Endothelial cell of umbilical vein (primary cell): Measurements from ENCODE around the gene SYNE3. TPM values are rescaled to one million over a fixed set of nuclear protein-coding genes. Genes with fewer than 3 reads are reported as not detected.

Experiments
- BruUV-seq: library from RNA; stranded (reverse); fragments of 400-500 nt; replicated peaks from 2 replicates; lab custom pipeline; 2021; lab: Mats Ljungman, UMichigan
- CTCF ChIA-PET: fragments of 300-600, 350-600 bp; sonication (Branson Sonifier 250); formaldehyde crosslinking; loops from one replicate; lab custom pipeline; 2021; ENCODE audit warnings: antibody characterized with exemption, inconsistent platforms; lab: Charles Lee
- POLR2A ChIA-PET: fragments of 300-600, 350-600 bp; sonication (Branson Sonifier 250); formaldehyde crosslinking; loops from one replicate; lab custom pipeline; 2021; ENCODE audit warnings: antibody characterized with exemption, inconsistent platforms; lab: Charles Lee
- DNase-seq: peaks from one replicate; pipeline ENCODE4 v3.0.0-alpha.2; 2011; ENCODE audit warnings: low read depth, low spot score
- FAIRE-seq: peaks from 2 replicates; lab custom pipeline; 2011; peaks lifted over from hg19 to GRCh38; lab: Jason Lieb, UNC
- H2AFZ ChIP-seq: 2 replicates; pipeline ENCODE4 v1.6.0; 2012; ENCODE audit warnings: low read depth, low read length, control low read depth, inconsistent platforms
- H3K27ac ChIP-seq: 2 replicates; pipeline ENCODE4 v1.5.1; 2011; ENCODE audit warnings: low read depth, mild to moderate bottlenecking, control low read depth, low read length, moderate library complexity; ENCODE audit not compliant: insufficient read depth
- H3K27me3 ChIP-seq, 2 experiments: 2 replicates each; pipeline versions ENCODE4 v1.6.0 to v1.6.1; 2011; ENCODE audit warnings: low read length in 2 of 2, mixed read lengths in 1 of 2; ENCODE audit not compliant: control insufficient read depth in 2 of 2, insufficient read depth in 2 of 2
- H3K36me3 ChIP-seq, 2 experiments: 2 replicates in 1 of 2; 3 replicates in 1 of 2; pipeline ENCODE4 v1.5.1; 2011; ENCODE audit warnings: low read length in 2 of 2, mild to moderate bottlenecking in 1 of 2, moderate library complexity in 1 of 2; ENCODE audit not compliant: control insufficient read depth in 2 of 2, insufficient read depth in 2 of 2; ENCODE audit errors: extremely low read depth in 1 of 2
- H3K4me1 ChIP-seq: 3 replicates; pipeline ENCODE4 v1.5.1; 2011; ENCODE audit warnings: mild to moderate bottlenecking, low read length; ENCODE audit not compliant: control insufficient read depth, insufficient read depth; ENCODE audit errors: extremely low read depth
- H3K4me2 ChIP-seq: 2 replicates; pipeline ENCODE4 v1.6.1; 2011; ENCODE audit warnings: low read length, control low read depth, mixed read lengths; ENCODE audit not compliant: insufficient read depth
- H3K4me3 ChIP-seq, 3 experiments: fragments of 200-600 bp in 1 of 3; sonication (generic), shearing (Covaris generic) in 1 of 3; replicated peaks in 1 of 3; 2 replicates each; pipeline ENCODE4 v1.5.1; 2011 to 2016; ENCODE audit warnings: control low read depth in 3 of 3, low read length in 3 of 3, mild to moderate bottlenecking in 2 of 3, inconsistent platforms in 1 of 3, low read depth in 1 of 3, moderate library complexity in 1 of 3; ENCODE audit not compliant: insufficient read depth in 1 of 3
- H3K79me2 ChIP-seq: 2 replicates; pipeline ENCODE4 v1.6.0; 2012; ENCODE audit warnings: low read length, inconsistent platforms; ENCODE audit not compliant: control insufficient read depth, insufficient read depth
- H3K9ac ChIP-seq: replicated peaks from 2 replicates; pipeline ENCODE3; 2011; ENCODE audit warnings: low read length, control low read depth; ENCODE audit not compliant: insufficient read depth; ENCODE audit errors: extremely low read depth
- H3K9me1 ChIP-seq: replicated peaks from 3 replicates; pipeline ENCODE4 v1.6.0; 2011; ENCODE audit warnings: mild to moderate bottlenecking, low read length; ENCODE audit not compliant: control insufficient read depth, insufficient read depth; ENCODE audit errors: extremely low read depth
- H3K9me3 ChIP-seq: replicated peaks from 2 replicates; pipeline ENCODE4 v1.5.1; 2012; ENCODE audit warnings: low read length, inconsistent platforms; ENCODE audit not compliant: control insufficient read depth, insufficient read depth
- H4K20me1 ChIP-seq: replicated peaks from 2 replicates; pipeline ENCODE3; 2011; ENCODE audit warnings: mild to moderate bottlenecking, low read length; ENCODE audit not compliant: control insufficient read depth, insufficient read depth; ENCODE audit errors: extremely low read depth
- CTCF ChIP-seq, 2 donors: IDR thresholded peaks; 1 replicate in 1 of 2; 2 replicates in 1 of 2; pipeline ENCODE4 v1.5.1; 2011; ENCODE audit warnings: low read length in 2 of 2, mild to moderate bottlenecking in 2 of 2, moderate library complexity in 2 of 2, control low read depth in 1 of 2, inconsistent platforms in 1 of 2, low read depth in 1 of 2; ENCODE audit not compliant: insufficient read depth in 1 of 2; ENCODE audit errors: extremely low read depth in 1 of 2
- EZH2 ChIP-seq: IDR thresholded peaks from 2 replicates; pipeline ENCODE4 v1.6.1; 2012; ENCODE audit warnings: borderline replicate concordance, low read depth, mild to moderate bottlenecking, moderate library complexity, low read length, inconsistent platforms; ENCODE audit not compliant: severe bottlenecking
- FOS ChIP-seq: IDR thresholded peaks from 2 replicates; pipeline ENCODE4 v1.6.1; 2011; ENCODE audit warnings: mild to moderate bottlenecking, low read length, moderate library complexity, borderline replicate concordance; ENCODE audit not compliant: insufficient read depth
- GATA2 ChIP-seq: IDR thresholded peaks from 2 replicates; pipeline ENCODE4 v1.7.0; 2011; ENCODE audit warnings: low read depth, mild to moderate bottlenecking, moderate library complexity, mixed read lengths, low read length; ENCODE audit not compliant: insufficient read length, insufficient read depth
- JUN ChIP-seq: IDR thresholded peaks from 2 replicates; pipeline ENCODE4 v1.6.1; 2011; ENCODE audit warnings: borderline replicate concordance, low read depth; ENCODE audit not compliant: insufficient read length, insufficient read depth
- MYC ChIP-seq: IDR thresholded peaks from one replicate; pipeline ENCODE4 v1.6.1; 2011; ENCODE audit warnings: mild to moderate bottlenecking, low read depth, low read length
- POLR2A ChIP-seq: IDR thresholded peaks from 2 replicates; pipeline ENCODE4 v1.6.1; 2012; ENCODE audit warnings: low read depth, mild to moderate bottlenecking, control low read depth, low read length
- POLR2AphosphoS5 ChIP-seq: IDR thresholded peaks from 2 replicates; pipeline ENCODE4 v1.6.1; 2012; ENCODE audit warnings: low read depth, mild to moderate bottlenecking, control low read depth, low read length, moderate library complexity; ENCODE audit not compliant: insufficient read depth
- dilution Hi-C: fragments of 300-500 bp; cut with MboI; formaldehyde crosslinking; loops from one replicate; pipeline ENCODE4 v1.15.0; 2019; ENCODE audit warnings: low sequenced_read_pairs; ENCODE audit not compliant: extremely low pct_ligation_motif_present
- intact Hi-C: fragments of 100-400 bp; cut with micrococcal nuclease; formaldehyde crosslinking; loops from one replicate; pipeline ENCODE4 v1.10.0; 2022
- polyA plus RNA-seq, 4 experiments: library from polyadenylated mRNA; depleted of rRNA in 3 of 4; stranded (reverse) in 3 of 4; unstranded in 1 of 4; fragments of >200 nt; gene quantifications; 2 replicates each; pipeline versions ENCODE4 v1.2.1 to v1.2.3, GENCODE V29; 2011 to 2012; ENCODE audit warnings: missing spikeins in 1 of 4
- total RNA-seq: library from RNA; stranded (reverse); gene quantifications from 2 replicates; pipeline ENCODE4 v1.2.3, GENCODE V29; 2021
- TF ChIP-seq, protein P1 (sequence below): IDR thresholded peaks from 2 replicates; pipeline ENCODE4 v1.6.1; 2011; ENCODE audit not compliant: insufficient read depth, insufficient read length

Gene SYNE3
- total and polyA plus RNA-seq, 2 donors (not counting 3 experiments of a cell fraction or from before 2014, with no cell fraction given): 3.0 to 18.8 TPM

GRCh38 chr14:95490727-95491451, 25.6 kb downstream of the SYNE3 start:
- H3K9me3 ChIP-seq: no peaks in the 10 kb centered on the region
- no peak overlapping the region for H3K27ac ChIP-seq
- no peak overlapping the region for H3K9ac ChIP-seq
- intact Hi-C loops: no loop called here
- TF ChIP-seq, protein P1, sequence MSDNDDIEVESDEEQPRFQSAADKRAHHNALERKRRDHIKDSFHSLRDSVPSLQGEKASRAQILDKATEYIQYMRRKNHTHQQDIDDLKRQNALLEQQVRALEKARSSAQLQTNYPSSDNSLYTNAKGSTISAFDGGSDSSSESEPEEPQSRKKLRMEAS: no peak
- TF ChIP-seq POLR2A (no peak), POLR2AphosphoS5 (no peak), JUN (no peak), GATA2 (no peak), MYC (no peak), FOS (no peak), EZH2 (no peak), CTCF (IDR thresholded peaks at IDR 0.05; ENCODE audit: extremely low read depth in 1 of 2, insufficient read depth in 1 of 2, low read depth in 1 of 2, low read length in 2 of 2) (no peak)
- CTCF ChIA-PET: interaction anchor here (0.8 to 1.3 kb wide), 3 partner anchors 10 to 38 kb away, joined by 3 to 4 read pairs (median 3); no protein-coding TSS in a partner anchor
- H3K9me1 ChIP-seq: no peaks in the 10 kb centered on the region
- H3K79me2 ChIP-seq: no peaks in the 10 kb centered on the region
- no peak overlapping the region for H3K4me3 ChIP-seq
- H3K4me1 ChIP-seq: peaks cover 10% of the 10 kb centered on the region
- dilution Hi-C loops: no loop called here
- no TSS peak for BruUV-seq
- FAIRE-seq (no peak), DNase-seq (no peak)
- H3K36me3 ChIP-seq: no peaks in the 10 kb centered on the region
- H2AFZ ChIP-seq: no peak overlapping the region
- POLR2A ChIA-PET: no interaction called here
- no peaks in the 10 kb centered on the region for H4K20me1 ChIP-seq
- no peak overlapping the region for H3K4me2 ChIP-seq
- H3K27me3 ChIP-seq: no peaks in the 10 kb centered on the region
